ENCODE measurements around the gene PANK4. TPM values are rescaled to one million over a fixed set of nuclear protein-coding genes. Genes with fewer than 3 reads are reported as not detected.

PANK4 gene
- total and polyA plus RNA-seq, 2 donors (not counting 3 experiments of a cell fraction or from before 2014, with no cell fraction given), result 22.1 to 34.0 TPM

- no peak overlapping the region for H3K4me3 ChIP-seq (replicated peaks in 1 of 3; ENCODE audit: insufficient read depth in 1 of 3, low read depth in 1 of 3, low read length in 3 of 3)
- H3K9me3 ChIP-seq (replicated peaks; ENCODE audit: control insufficient read depth, insufficient read depth, low read length), result no peaks in the 10 kb centered on the region
- CTCF ChIA-PET, result interaction anchor here (0.6 kb wide), 1 partner anchor 154 kb away, joined by 6 read pairs; no protein-coding TSS in a partner anchor
- H3K4me2 ChIP-seq (ENCODE audit: insufficient read depth, low read length), result no peak overlapping the region
- TF ChIP-seq CTCF (IDR thresholded peaks at IDR 0.05; ENCODE audit: extremely low read depth in 1 of 2, insufficient read depth in 1 of 2, low read depth in 1 of 2, low read length in 2 of 2) (no peak), EZH2 (IDR thresholded peaks at IDR 0.05; ENCODE audit: borderline replicate concordance, low read depth, low read length, severe bottlenecking) (no peak), MYC (IDR thresholded peaks at IDR 0.05; ENCODE audit: low read depth, low read length) (no peak)
- TF ChIP-seq, protein P1, sequence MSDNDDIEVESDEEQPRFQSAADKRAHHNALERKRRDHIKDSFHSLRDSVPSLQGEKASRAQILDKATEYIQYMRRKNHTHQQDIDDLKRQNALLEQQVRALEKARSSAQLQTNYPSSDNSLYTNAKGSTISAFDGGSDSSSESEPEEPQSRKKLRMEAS (IDR thresholded peaks at IDR 0.05; ENCODE audit: insufficient read depth, insufficient read length), result no peak
- no TSS peak for BruUV-seq (replicated peaks)
- dilution Hi-C loops (cut with MboI; ENCODE audit: extremely low pct_ligation_motif_present, low sequenced_read_pairs), result no loop called here
- H3K27me3 ChIP-seq (ENCODE audit: control insufficient read depth in 2 of 2, insufficient read depth in 2 of 2, low read length in 2 of 2), result peaks cover 0 to 8% of the 10 kb centered on the region in 2 experiments
- POLR2A ChIA-PET, result no interaction called here
- H3K9me1 ChIP-seq (replicated peaks; ENCODE audit: control insufficient read depth, extremely low read depth, insufficient read depth, low read length), result no peaks in the 10 kb centered on the region
- DNase-seq (ENCODE audit: low read depth, low spot score) (no peak), FAIRE-seq (no peak)
- H3K36me3 ChIP-seq (ENCODE audit: control insufficient read depth in 2 of 2, extremely low read depth in 1 of 2, insufficient read depth in 2 of 2, low read length in 2 of 2), result no peaks in the 10 kb centered on the region
- no peaks in the 10 kb centered on the region for H4K20me1 ChIP-seq (replicated peaks; ENCODE audit: control insufficient read depth, extremely low read depth, insufficient read depth, low read length)
- intact Hi-C loops (cut with micrococcal nuclease), result no loop called here
- no peak overlapping the region for H3K27ac ChIP-seq (ENCODE audit: insufficient read depth, low read depth, low read length)
- H3K79me2 ChIP-seq (ENCODE audit: control insufficient read depth, insufficient read depth, low read length), result no peaks in the 10 kb centered on the region
- H3K9ac ChIP-seq (replicated peaks; ENCODE audit: extremely low read depth, insufficient read depth, low read length), result no peak overlapping the region
- H2AFZ ChIP-seq (ENCODE audit: low read depth, low read length), result no peak overlapping the region
- no peaks in the 10 kb centered on the region for H3K4me1 ChIP-seq (ENCODE audit: control insufficient read depth, extremely low read depth, insufficient read depth, low read length)
These were observed 9.6 kb upstream of the PANK4 start for GRCh38 chr1:2535981-2536380.

DNA sequence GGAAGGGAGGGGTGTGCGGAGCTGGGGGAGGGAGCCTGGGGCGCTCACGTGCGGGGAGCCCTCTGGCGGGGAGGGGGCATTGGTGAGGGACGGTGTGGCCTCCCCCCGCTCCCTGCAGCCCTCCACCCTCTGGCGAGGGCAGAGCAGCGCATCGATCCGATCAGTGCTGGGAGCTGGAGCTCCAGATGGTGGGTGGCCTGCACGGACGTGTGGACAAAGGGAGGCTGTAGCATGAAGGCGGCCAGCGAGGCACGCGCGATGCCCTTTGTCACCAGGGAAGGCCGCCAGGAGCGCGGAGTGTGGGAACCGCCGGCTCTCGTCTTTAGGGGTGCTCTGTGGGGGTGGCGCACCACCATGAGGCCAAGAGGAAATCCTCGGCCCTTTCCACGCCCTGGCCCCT is 9.1 kb upstream of the PANK4 start:
- intact Hi-C loops (cut with micrococcal nuclease), result no loop called here
- no peak overlapping the region for H3K27ac ChIP-seq (ENCODE audit: insufficient read depth, low read depth, low read length)
- no peaks in the 10 kb centered on the region for H3K9me1 ChIP-seq (replicated peaks; ENCODE audit: control insufficient read depth, extremely low read depth, insufficient read depth, low read length)
- H3K9me3 ChIP-seq (replicated peaks; ENCODE audit: control insufficient read depth, insufficient read depth, low read length), result no peaks in the 10 kb centered on the region
- no peak overlapping the region for H2AFZ ChIP-seq (ENCODE audit: low read depth, low read length)
- FAIRE-seq, result no peak
- dilution Hi-C loops (cut with MboI; ENCODE audit: extremely low pct_ligation_motif_present, low sequenced_read_pairs), result no loop called here
- peaks cover 5 to 13% of the 10 kb centered on the region in 2 experiments for H3K27me3 ChIP-seq (ENCODE audit: control insufficient read depth in 2 of 2, insufficient read depth in 2 of 2, low read length in 2 of 2)
- H3K4me1 ChIP-seq (ENCODE audit: control insufficient read depth, extremely low read depth, insufficient read depth, low read length), result no peaks in the 10 kb centered on the region
- TF ChIP-seq EZH2 (IDR thresholded peaks at IDR 0.05; ENCODE audit: borderline replicate concordance, low read depth, low read length, severe bottlenecking) (no peak), MYC (IDR thresholded peaks at IDR 0.05; ENCODE audit: low read depth, low read length) (no peak), JUN (IDR thresholded peaks at IDR 0.05; ENCODE audit: borderline replicate concordance, insufficient read depth, insufficient read length, low read depth) (no peak), FOS (IDR thresholded peaks at IDR 0.05; ENCODE audit: borderline replicate concordance, insufficient read depth, low read length) (no peak), POLR2A (IDR thresholded peaks at IDR 0.05; ENCODE audit: low read depth, low read length) (no peak), CTCF (IDR thresholded peaks at IDR 0.05; ENCODE audit: extremely low read depth in 1 of 2, insufficient read depth in 1 of 2, low read depth in 1 of 2, low read length in 2 of 2) (no peak)
- TF ChIP-seq, protein P1 (IDR thresholded peaks at IDR 0.05; ENCODE audit: insufficient read depth, insufficient read length), result no peak
- H3K36me3 ChIP-seq (ENCODE audit: control insufficient read depth in 2 of 2, extremely low read depth in 1 of 2, insufficient read depth in 2 of 2, low read length in 2 of 2), result no peaks in the 10 kb centered on the region
- POLR2A ChIA-PET, result no interaction called here
- H4K20me1 ChIP-seq (replicated peaks; ENCODE audit: control insufficient read depth, extremely low read depth, insufficient read depth, low read length), result no peaks in the 10 kb centered on the region
- H3K79me2 ChIP-seq (ENCODE audit: control insufficient read depth, insufficient read depth, low read length), result no peaks in the 10 kb centered on the region
- H3K4me2 ChIP-seq (ENCODE audit: insufficient read depth, low read length), result no peak overlapping the region
- CTCF ChIA-PET, result no interaction called here
- no TSS peak for BruUV-seq (replicated peaks)
- H3K4me3 ChIP-seq (replicated peaks in 1 of 3; ENCODE audit: insufficient read depth in 1 of 3, low read depth in 1 of 3, low read length in 3 of 3), result no peak overlapping the region
- DNase-seq (ENCODE audit: low read depth, low spot score), result no peak
- no peak overlapping the region for H3K9ac ChIP-seq (replicated peaks; ENCODE audit: extremely low read depth, insufficient read depth, low read length)

All from endothelial cell of umbilical vein (primary cell).